Nephron progenitor cell (in vitro differentiated cells): ENCODE data around the gene COX7A1.
A peak's percentile ranks its signal among the peaks of the same experiment; 100 is the strongest.

Source experiments
- DNase-seq: peaks from one replicate; pipeline ENCODE4 v3.0.0; 2021
- H3K27ac Mint-ChIP-seq: 2 replicates; pipeline ENCODE4 v1.8.0; 2021; ENCODE audit warnings: mild to moderate bottlenecking, moderate library complexity, mixed read lengths
- H3K27me3 Mint-ChIP-seq: 2 replicates; pipeline ENCODE4 v1.8.0; 2021; ENCODE audit warnings: mild to moderate bottlenecking, low read depth, mixed read lengths; ENCODE audit not compliant: poor library complexity
- H3K36me3 Mint-ChIP-seq: 2 replicates; pipeline ENCODE4 v1.8.0; 2021; ENCODE audit warnings: low read depth, mixed read lengths
- H3K4me1 Mint-ChIP-seq: 2 replicates; pipeline ENCODE4 v1.8.0; 2021; ENCODE audit warnings: mixed read lengths
- H3K4me3 Mint-ChIP-seq: 2 replicates; pipeline ENCODE4 v1.8.0; 2021; ENCODE audit warnings: mild to moderate bottlenecking, moderate library complexity, mixed read lengths
- H3K9me3 Mint-ChIP-seq: 2 replicates; pipeline ENCODE4 v1.8.0; 2021; ENCODE audit warnings: mild to moderate bottlenecking, moderate library complexity, mixed read lengths
- TF ChIP-seq, protein P1 (sequence below): fragments of 200-600 bp; sonication (generic); IDR thresholded peaks from 2 replicates; pipeline ENCODE4 v1.5.0; 2021; ENCODE audit warnings: antibody characterized with exemption

The COX7A1 gene

DNA sequence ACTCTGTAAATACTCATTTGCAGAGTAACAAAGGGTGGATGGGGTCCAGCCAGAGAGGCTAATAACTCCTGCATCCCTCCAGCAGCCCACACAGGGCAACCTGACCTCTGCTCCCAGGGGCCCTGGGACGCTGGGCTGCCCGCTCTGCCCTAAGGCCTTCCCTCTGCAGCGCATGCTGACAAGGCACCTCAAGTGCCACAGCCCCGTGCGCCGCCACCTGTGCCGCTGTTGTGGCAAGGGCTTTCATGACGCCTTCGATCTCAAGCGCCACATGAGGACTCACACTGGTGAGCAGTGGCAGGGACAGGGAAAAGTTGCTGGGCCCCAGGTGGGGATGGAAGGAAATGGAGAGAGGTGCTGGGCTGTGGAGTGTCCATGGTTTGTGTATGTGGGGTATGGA, 39.6 kb downstream of the COX7A1 start:
- Mint-ChIP-seq H3K4me3 (peak overlapping the region; percentile 98), H3K4me1 (peaks cover 37% of the 10 kb centered on the region), H3K9me3 (no peaks in the 10 kb centered on the region), H3K27me3 (peaks cover 16% of the 10 kb centered on the region), H3K36me3 (peaks cover 26% of the 10 kb centered on the region), H3K27ac (no peak overlapping the region)
- DNase-seq = no peak
- TF ChIP-seq, protein P1, sequence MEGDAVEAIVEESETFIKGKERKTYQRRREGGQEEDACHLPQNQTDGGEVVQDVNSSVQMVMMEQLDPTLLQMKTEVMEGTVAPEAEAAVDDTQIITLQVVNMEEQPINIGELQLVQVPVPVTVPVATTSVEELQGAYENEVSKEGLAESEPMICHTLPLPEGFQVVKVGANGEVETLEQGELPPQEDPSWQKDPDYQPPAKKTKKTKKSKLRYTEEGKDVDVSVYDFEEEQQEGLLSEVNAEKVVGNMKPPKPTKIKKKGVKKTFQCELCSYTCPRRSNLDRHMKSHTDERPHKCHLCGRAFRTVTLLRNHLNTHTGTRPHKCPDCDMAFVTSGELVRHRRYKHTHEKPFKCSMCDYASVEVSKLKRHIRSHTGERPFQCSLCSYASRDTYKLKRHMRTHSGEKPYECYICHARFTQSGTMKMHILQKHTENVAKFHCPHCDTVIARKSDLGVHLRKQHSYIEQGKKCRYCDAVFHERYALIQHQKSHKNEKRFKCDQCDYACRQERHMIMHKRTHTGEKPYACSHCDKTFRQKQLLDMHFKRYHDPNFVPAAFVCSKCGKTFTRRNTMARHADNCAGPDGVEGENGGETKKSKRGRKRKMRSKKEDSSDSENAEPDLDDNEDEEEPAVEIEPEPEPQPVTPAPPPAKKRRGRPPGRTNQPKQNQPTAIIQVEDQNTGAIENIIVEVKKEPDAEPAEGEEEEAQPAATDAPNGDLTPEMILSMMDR = no peak

DNA sequence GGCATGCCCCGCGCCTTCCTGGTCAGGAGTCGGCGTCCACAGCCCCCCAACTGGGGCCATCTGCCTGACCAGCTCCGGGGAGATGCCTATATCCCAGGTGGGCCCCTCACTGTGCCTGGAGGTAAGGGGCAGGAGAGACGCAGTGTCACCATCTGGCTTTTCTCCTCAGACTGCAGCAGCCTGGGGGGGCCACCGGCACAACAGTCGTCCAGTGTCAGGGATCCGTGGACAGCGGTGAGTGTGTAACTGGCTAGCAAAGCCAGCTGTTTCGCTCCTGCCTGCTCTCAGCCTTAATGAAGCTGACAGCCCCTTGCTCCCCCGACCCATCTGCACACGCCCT, 41.1 kb downstream of the COX7A1 start:
- Mint-ChIP-seq H3K27ac (no peak overlapping the region), H3K27me3 (peaks cover 12% of the 10 kb centered on the region), H3K4me1 (peaks cover 29% of the 10 kb centered on the region), H3K4me3 (no peak overlapping the region), H3K9me3 (no peaks in the 10 kb centered on the region), H3K36me3 (peaks cover 18% of the 10 kb centered on the region)
- TF ChIP-seq, protein P1 = no peak
- no peak for DNase-seq

- Mint-ChIP-seq H3K27me3 (peaks cover 12% of the 10 kb centered on the region), H3K4me3 (no peak within 1 kb of the TSS), H3K27ac (no peak within 1 kb of the TSS), H3K4me1 (peaks cover 25% of the 10 kb centered on the region), H3K9me3 (no peaks in the 10 kb centered on the region), H3K36me3 (peaks cover 17% of the 10 kb centered on the region)
- TF ChIP-seq, protein P1 = no peak
- no peak for DNase-seq
Measured at GRCh38 chr19:36110487-36111199, 41.6 kb downstream of the COX7A1 start, which contains the start of gene OVOL3. OVOL3 (plus strand) TSS chr19:36111143; CDS start chr19:36111203, 60 bp downstream.

DNA sequence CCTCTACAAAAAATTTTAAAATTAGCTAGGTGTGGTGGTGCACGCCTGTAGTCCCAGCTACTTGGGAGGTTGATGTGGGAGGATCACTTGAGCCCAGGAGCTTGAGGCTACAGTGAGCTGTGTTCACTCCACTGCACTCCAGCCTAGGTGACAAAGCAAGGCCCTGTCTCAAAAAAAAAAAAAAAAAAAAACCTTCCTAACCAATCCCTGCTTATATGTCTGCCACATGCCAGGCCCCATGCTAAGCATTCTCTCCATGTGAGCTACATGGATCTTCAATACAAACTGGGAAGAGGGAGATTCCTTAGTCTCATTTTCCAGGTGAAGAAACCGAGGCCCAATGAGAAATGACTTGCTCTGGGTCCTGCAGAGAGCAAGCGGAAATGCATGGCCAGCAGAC, 43.6 kb downstream of the COX7A1 start:
- no peak overlapping the region for H3K4me3 Mint-ChIP-seq
- no peak overlapping the region for H3K27ac Mint-ChIP-seq
- H3K9me3 Mint-ChIP-seq = no peaks in the 10 kb centered on the region
- H3K4me1 Mint-ChIP-seq = peaks cover 18% of the 10 kb centered on the region
- TF ChIP-seq, protein P1 = no peak
- H3K27me3 Mint-ChIP-seq = peaks cover 5% of the 10 kb centered on the region
- peaks cover 17% of the 10 kb centered on the region for H3K36me3 Mint-ChIP-seq
- DNase-seq = no peak

GRCh38 chr19:36106991-36107390, 45.3 kb downstream of the COX7A1 start:
- TF ChIP-seq, protein P1 = no peak
- H3K36me3 Mint-ChIP-seq = peaks cover 9% of the 10 kb centered on the region
- H3K27me3 Mint-ChIP-seq = peaks cover 5% of the 10 kb centered on the region
- peaks cover 6% of the 10 kb centered on the region for H3K4me1 Mint-ChIP-seq
- H3K4me3 Mint-ChIP-seq = no peak overlapping the region
- H3K27ac Mint-ChIP-seq = no peak overlapping the region
- DNase-seq = no peak
- H3K9me3 Mint-ChIP-seq = no peaks in the 10 kb centered on the region

- Mint-ChIP-seq H3K27me3 (peaks cover 2% of the 10 kb centered on the region), H3K4me3 (no peak overlapping the region), H3K4me1 (peaks cover 3% of the 10 kb centered on the region), H3K36me3 (peaks cover 7% of the 10 kb centered on the region), H3K9me3 (no peaks in the 10 kb centered on the region), H3K27ac (no peak overlapping the region)
- no peak for DNase-seq
- TF ChIP-seq, protein P1 = no peak
Measured at GRCh38 chr19:36106441-36106840, 45.8 kb downstream of the COX7A1 start.
